Activated CD4-positive, alpha-beta T cell treated with anti-CD3 and anti-CD28 coated beads, Interleukin-2, amount 10 ng/mL, durations not matched to agents 24 days and 14 days (primary cell): ENCODE measurements around the gene MOB1A. TPM values are rescaled to one million over a fixed set of nuclear protein-coding genes. Genes with fewer than 3 reads are reported as not detected.
"Not testable (repeated sequence)": the region's sequence is repeated elsewhere in the genome, so short reads cannot be mapped to it uniquely, and the experiment has no call there.

Experiments used
- DNase-seq: peaks from one replicate; pipeline ENCODE4 v3.0.0; 2022
- H3K27ac Mint-ChIP-seq: one replicate; pipeline ENCODE4 v1.8.0; 2022; ENCODE audit warnings: mild to moderate bottlenecking, mixed read lengths
- H3K27me3 Mint-ChIP-seq: one replicate; pipeline ENCODE4 v1.8.0; 2022; ENCODE audit warnings: mixed read lengths
- H3K36me3 Mint-ChIP-seq: one replicate; pipeline ENCODE4 v1.8.0; 2022; ENCODE audit warnings: low read depth, mild to moderate bottlenecking, mixed read lengths
- H3K4me1 Mint-ChIP-seq: one replicate; pipeline ENCODE4 v1.8.0; 2021; ENCODE audit warnings: mixed read lengths
- H3K4me3 Mint-ChIP-seq: one replicate; pipeline ENCODE4 v1.8.0; 2022; ENCODE audit warnings: mild to moderate bottlenecking, moderate library complexity, mixed read lengths
- H3K9me3 Mint-ChIP-seq: one replicate; pipeline ENCODE4 v1.8.0; 2021; ENCODE audit warnings: mixed read lengths
- intact Hi-C: fragments of 100-400 bp; cut with micrococcal nuclease; formaldehyde crosslinking; loops from one replicate; pipeline ENCODE4 v1.15.1; 2023
- total RNA-seq: library from RNA; stranded (reverse); gene quantifications from 2 replicates; pipeline ENCODE4 v1.2.3, GENCODE V29; 2022

MOB1A gene
- total RNA-seq, 1 donor from 2014 or later, result 203 TPM

DNA sequence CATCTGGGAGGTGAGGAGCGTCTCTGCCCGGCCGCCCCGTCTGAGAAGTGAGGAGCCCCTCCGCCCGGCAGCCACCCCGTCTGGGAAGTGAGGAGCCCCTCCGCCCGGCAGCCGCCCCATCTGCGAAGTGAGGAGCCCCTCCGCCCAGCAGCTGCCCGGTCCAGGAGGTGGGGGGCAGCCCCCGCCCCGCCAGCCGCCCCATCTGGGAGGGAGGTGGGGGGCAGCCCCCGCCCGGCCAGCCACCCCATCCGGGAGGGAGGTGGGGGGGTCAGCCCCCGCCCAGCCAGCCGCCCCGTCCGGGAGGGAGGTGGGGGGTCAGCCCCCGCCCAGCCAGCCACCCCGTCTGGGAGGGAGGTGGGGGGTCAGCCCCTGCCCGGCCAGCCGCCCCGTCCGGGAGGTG is 54.7 kb downstream of the MOB1A start:
- H3K9me3 Mint-ChIP-seq, result peaks cover 17% of the 10 kb centered on the region
- H3K27ac Mint-ChIP-seq, H3K4me1 Mint-ChIP-seq, H3K36me3 Mint-ChIP-seq, H3K4me3 Mint-ChIP-seq, DNase-seq, H3K27me3 Mint-ChIP-seq: not testable (repeated sequence)
- intact Hi-C loops, result loop anchor here (5.0 kb wide), 2 partner anchors 137 to 892 kb away; partner anchors contain the start of genes CCT7 and PRADC1

DNA sequence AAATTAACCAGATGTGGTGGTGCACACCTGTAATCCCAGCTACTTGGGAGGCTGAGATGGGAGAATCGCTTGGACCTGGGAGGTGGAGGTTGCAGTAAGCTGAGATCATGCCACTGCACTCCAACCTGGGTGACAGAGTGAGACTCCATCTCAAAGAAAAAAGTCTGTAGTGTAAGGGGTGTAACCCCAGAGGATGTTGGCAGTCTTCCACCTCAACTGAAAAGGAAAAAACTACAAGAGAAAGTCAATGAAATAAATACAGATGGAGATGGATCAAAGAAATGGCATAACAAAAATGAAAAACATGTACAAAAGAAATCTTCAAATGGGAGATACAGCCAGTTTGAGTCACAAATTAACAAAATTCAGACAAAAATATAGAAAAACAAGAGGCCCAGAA is 56.8 kb downstream of the MOB1A start:
- not testable (repeated sequence) for H3K4me3 Mint-ChIP-seq, H3K27ac Mint-ChIP-seq, DNase-seq, H3K4me1 Mint-ChIP-seq, H3K27me3 Mint-ChIP-seq, H3K36me3 Mint-ChIP-seq
- intact Hi-C loops, result loop anchor here (2.0 to 5.0 kb wide), 3 partner anchors 25 to 890 kb away; partner anchors contain the start of genes BOLA3, CCT7 and PRADC1
- peaks cover 17% of the 10 kb centered on the region for H3K9me3 Mint-ChIP-seq

DNA sequence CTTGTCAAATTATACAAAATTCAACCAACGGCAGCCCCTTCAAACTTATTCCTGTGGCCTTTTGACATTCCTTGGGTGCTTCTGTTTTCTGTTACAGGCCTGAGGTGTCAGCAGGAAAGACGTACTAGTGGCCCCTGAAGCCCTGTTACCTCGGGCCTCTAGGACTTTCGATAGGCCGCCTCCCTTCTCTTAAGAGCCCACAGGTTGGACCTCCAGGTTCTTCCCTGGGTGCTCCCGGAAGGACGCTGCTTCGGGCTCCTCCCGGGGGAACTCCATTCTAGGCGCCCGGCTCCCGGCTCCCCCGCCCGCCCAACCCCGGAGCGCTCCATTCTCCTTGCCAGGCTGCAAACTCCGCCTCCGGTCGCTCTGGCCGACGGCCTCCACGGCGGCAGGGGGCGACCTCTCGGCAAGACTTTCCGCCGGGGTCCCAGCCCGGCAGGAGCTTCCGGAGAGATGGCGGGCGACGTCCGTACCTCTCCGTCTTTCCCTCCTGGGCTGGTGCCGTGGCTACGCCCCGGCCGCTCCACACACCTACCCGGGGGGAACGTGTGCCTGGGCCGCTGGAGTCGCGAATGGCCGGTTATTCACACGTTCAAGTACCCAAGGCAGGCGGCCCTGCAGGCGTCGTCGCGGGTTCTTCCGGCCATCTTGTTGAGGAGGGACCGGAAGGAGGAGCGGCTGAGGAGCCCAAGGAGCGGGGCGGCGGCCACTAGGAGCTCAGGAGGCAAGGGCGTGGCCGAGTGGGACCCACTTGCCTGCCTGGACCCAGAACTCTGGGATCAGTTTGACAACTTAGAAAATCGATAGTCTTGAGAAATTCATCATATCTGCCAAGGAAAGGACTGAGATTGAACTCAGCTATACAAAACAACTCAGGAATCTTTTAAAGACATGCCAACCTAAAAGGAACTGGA is 58.5 kb downstream of the MOB1A start:
- DNase-seq, result peak; percentile 96
- H3K4me1 Mint-ChIP-seq, result peaks cover 9% of the 10 kb centered on the region
- H3K27ac Mint-ChIP-seq, result peak overlapping the region; percentile 92
- peak overlapping the region; percentile 88 for H3K4me3 Mint-ChIP-seq
- H3K9me3 Mint-ChIP-seq, result peaks cover 17% of the 10 kb centered on the region
- peaks cover 7% of the 10 kb centered on the region for H3K27me3 Mint-ChIP-seq
- H3K36me3 Mint-ChIP-seq, result peaks cover 8% of the 10 kb centered on the region
- intact Hi-C loops, result loop anchor here (1.0 to 5.0 kb wide), 5 partner anchors 27 to 888 kb away; partner anchors contain the start of genes BOLA3, CCT7, PRADC1 and TPRKB

DNA sequence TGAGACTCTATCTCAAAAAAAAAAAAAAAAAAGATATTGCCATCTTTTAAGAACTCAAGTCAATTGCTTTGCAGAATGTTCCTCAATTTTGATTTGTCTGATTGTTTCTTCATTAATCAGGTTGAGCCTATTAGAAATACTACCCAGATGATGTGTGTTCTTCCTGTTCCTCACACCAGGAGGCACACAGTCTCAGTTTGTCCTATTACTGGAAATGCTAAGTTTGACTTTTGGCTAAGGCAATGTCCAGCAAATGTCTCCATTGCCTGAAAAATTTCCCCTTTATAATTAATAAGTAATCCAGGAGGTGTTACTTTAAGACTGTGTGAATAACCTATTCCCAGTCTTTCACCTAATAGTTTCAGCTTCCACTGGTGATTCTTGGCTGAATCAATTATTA is 59.3 kb downstream of the MOB1A start:
- Mint-ChIP-seq H3K36me3 (peaks cover 8% of the 10 kb centered on the region), H3K4me3 (no peak overlapping the region), H3K27ac (no peak overlapping the region), H3K4me1 (peaks cover 9% of the 10 kb centered on the region), H3K9me3 (peaks cover 17% of the 10 kb centered on the region), H3K27me3 (peaks cover 12% of the 10 kb centered on the region)
- DNase-seq, result no peak
- intact Hi-C loops, result no loop called here

DNA sequence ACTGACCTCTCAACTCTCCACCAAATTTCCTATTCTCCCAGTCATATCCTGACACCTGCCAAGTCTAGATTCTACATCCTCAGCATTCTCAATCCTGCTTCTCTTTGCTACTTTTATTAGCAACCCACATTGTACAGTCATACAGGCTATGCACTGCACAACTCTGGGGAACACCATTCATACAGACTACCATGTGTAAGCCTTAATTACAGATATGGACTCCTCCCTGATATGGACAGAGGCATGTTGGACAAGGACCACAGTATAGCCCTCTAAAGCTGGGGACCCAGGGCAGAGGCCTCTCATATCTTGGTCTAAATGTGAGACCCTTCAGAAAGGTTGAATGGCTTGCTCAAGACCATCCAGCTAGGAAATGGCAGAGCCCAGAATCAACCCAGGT is 67.3 kb downstream of the MOB1A start:
- Mint-ChIP-seq H3K9me3 (no peaks in the 10 kb centered on the region), H3K27ac (no peak overlapping the region), H3K36me3 (no peaks in the 10 kb centered on the region), H3K4me1 (peaks cover 2% of the 10 kb centered on the region), H3K4me3 (no peak overlapping the region), H3K27me3 (peaks cover 13% of the 10 kb centered on the region)
- no peak for DNase-seq
- intact Hi-C loops, result no loop called here

DNA sequence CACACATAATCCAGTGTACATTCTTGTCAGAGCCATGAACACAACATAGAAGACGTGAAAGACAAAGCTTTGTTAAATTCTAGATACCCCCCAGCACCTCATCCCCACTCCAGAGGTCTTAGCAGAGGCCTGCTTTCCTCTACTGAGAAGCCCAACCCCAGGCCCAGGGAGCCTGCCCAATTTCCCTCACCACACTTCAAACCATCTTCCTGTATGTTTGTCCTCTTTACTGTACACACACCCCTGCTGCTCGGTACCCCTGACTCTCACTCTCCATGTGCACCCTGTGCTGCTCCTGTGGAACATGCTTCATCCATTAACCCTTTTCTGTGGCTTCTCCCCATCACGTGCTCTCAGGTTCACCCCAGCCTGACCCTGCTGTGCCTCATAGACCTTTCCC is 68.1 kb downstream of the MOB1A start:
- Mint-ChIP-seq H3K36me3 (no peaks in the 10 kb centered on the region), H3K27me3 (peaks cover 13% of the 10 kb centered on the region), H3K4me3 (no peak overlapping the region), H3K27ac (no peak overlapping the region), H3K9me3 (no peaks in the 10 kb centered on the region), H3K4me1 (peaks cover 2% of the 10 kb centered on the region)
- intact Hi-C loops, result no loop called here
- no peak for DNase-seq

DNA sequence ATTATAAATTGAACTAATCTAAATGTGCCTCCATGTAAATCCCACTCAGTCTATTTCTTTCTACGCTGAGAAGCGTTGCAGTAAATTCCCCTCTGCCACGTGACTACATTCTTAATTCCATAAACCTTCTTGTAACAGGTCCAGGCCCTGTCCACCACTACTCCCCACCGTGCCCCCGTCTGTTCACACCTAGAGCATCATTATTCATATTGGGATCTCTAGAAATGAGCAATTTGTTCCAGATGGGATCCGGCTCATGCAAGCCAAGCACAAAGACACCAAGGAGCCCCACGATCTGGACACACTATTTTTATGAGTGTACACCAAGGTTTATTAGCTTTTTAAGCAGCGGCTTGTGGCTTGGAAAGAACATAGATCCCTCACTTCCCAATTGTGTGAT is 69.1 kb downstream of the MOB1A start:
- DNase-seq, result no peak
- intact Hi-C loops, result no loop called here
- Mint-ChIP-seq H3K27me3 (peaks cover 6% of the 10 kb centered on the region), H3K9me3 (no peaks in the 10 kb centered on the region), H3K36me3 (peaks cover 2% of the 10 kb centered on the region), H3K27ac (no peak overlapping the region), H3K4me1 (peaks cover 2% of the 10 kb centered on the region), H3K4me3 (no peak overlapping the region)

DNA sequence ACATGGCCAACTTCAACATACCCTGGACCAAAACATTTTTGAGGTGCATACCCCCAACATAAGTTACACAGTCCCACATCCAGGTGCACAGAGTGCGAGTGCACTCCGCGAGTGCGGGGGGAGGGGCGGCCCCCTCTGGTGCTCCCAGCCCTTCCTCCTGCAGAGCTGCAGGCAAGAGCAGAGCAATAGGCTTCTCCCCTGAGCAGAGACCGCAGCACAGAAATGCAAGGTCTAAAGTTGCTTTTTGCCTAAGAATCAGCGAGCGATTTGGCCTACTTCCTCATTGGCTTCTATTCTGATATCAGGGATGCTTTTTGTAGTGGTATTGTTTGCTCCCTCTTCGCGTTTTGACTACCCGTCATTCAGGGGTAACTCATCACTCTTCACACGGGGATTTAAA is 71.6 kb downstream of the MOB1A start:
- Mint-ChIP-seq H3K4me1 (peaks cover 2% of the 10 kb centered on the region), H3K36me3 (peaks cover 11% of the 10 kb centered on the region), H3K27ac (no peak overlapping the region), H3K4me3 (no peak overlapping the region), H3K9me3 (no peaks in the 10 kb centered on the region), H3K27me3 (no peaks in the 10 kb centered on the region)
- no peak for DNase-seq
- intact Hi-C loops, result no loop called here

DNA sequence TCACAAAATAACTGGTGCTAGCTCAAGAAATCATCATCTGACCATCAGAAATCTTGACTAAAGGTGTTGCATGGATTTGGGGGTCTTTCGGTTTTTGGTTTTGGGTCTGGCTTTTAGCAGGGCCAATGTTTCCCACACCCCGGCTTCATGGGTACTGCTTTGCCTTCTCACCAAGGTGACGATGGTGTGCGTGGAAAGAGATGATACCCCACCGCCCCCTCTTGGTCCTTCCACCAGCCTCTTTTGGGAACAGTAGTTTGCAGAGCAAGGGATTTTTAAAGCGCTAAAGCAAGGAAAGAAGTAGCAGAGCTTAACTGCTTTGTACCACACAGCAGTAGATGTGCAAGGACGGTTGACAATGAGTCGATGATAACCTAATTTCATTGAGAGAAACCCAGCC is 73.3 kb downstream of the MOB1A start:
- intact Hi-C loops, result no loop called here
- H3K9me3 Mint-ChIP-seq, result no peaks in the 10 kb centered on the region
- H3K4me3 Mint-ChIP-seq, result no peak overlapping the region
- H3K4me1 Mint-ChIP-seq, result peaks cover 2% of the 10 kb centered on the region
- no peak overlapping the region for H3K27ac Mint-ChIP-seq
- H3K27me3 Mint-ChIP-seq, result no peaks in the 10 kb centered on the region
- DNase-seq, result no peak
- peaks cover 19% of the 10 kb centered on the region for H3K36me3 Mint-ChIP-seq

DNA sequence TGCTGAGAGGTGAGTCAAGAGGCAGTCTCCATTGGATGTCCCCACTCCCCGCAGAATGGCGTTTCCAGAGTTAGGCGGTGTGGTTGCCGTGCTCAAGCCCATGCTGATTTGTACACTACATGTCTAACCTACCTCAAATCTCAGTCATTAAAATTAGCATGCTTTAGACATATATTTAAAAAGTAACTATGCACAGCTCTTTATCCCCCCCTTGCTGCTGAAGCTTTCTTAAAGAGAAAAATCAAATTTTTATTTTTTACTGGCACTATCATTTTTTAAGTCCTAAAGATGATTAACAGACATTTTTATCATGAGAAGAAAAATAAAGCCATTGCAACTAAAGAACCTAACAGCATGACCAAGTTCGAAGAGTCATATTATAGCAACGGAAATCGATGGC is 73.8 kb downstream of the MOB1A start:
- intact Hi-C loops, result no loop called here
- H3K27ac Mint-ChIP-seq, result no peak overlapping the region
- H3K36me3 Mint-ChIP-seq, result peaks cover 21% of the 10 kb centered on the region
- H3K4me1 Mint-ChIP-seq, result peaks cover 2% of the 10 kb centered on the region
- no peaks in the 10 kb centered on the region for H3K9me3 Mint-ChIP-seq
- no peak overlapping the region for H3K4me3 Mint-ChIP-seq
- no peak for DNase-seq
- H3K27me3 Mint-ChIP-seq, result no peaks in the 10 kb centered on the region

DNA sequence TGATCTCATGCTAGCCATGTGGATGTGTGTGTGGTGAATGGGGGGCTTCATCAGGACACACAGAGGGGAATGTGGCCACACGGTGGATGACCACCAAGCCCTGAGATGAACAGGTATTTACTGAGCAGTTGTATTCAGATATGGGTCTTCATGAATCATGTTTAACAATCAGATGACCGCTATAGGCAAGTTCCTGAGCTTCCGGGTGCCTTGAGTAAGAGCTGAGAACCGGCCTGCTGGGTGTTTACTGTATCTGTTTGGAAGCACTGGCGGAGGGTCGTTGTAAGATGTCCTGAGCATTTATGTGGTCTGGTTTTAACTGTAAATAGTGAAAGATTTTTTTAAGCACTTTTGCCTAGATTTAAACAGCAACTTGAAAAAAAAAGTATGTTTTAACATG is 74.9 kb downstream of the MOB1A start:
- no peak overlapping the region for H3K4me3 Mint-ChIP-seq
- no peak for DNase-seq
- H3K36me3 Mint-ChIP-seq, result peaks cover 28% of the 10 kb centered on the region
- intact Hi-C loops, result no loop called here
- no peaks in the 10 kb centered on the region for H3K9me3 Mint-ChIP-seq
- H3K27ac Mint-ChIP-seq, result no peak overlapping the region
- H3K4me1 Mint-ChIP-seq, result no peaks in the 10 kb centered on the region
- H3K27me3 Mint-ChIP-seq, result no peaks in the 10 kb centered on the region

Other genes with a start within 250 kb of the MOB1A start
- 20.7 and 22.0 TPM in 2 replicates for gene TET3, start 194.0 kb downstream of the MOB1A start, total RNA-seq
- gene BOLA3, start 31.0 kb downstream of the MOB1A start, total RNA-seq, result 100 and 103 TPM in 2 replicates
- gene MTHFD2, start 19.7 kb upstream of the MOB1A start, total RNA-seq, result 418 and 439 TPM in 2 replicates
- gene SLC4A5, start 164.5 kb upstream of the MOB1A start, total RNA-seq, result 0.93 and 1.4 TPM in 2 replicates
- 87.1 and 87.2 TPM in 2 replicates for gene DCTN1, start 201.4 kb upstream of the MOB1A start, total RNA-seq
- gene C2orf81, start 242.7 kb upstream of the MOB1A start, total RNA-seq, result 1.7 and 2.0 TPM in 2 replicates
- 72.1 and 78.2 TPM in 2 replicates for gene WDR54, start 242.9 kb upstream of the MOB1A start, total RNA-seq